DMS153 treated with DMSO at 0.1 percent for 48 hours (cell line): ENCODE results near the gene HOXA5.

Experiments used
- DNase-seq: peaks from one replicate; lab custom pipeline; 2025; ENCODE audit not compliant: unreplicated experiment; lab: John Stamatoyannopoulos, UW

Gene HOXA5

GRCh38 chr7:27182861-27183681 lies 39.6 kb upstream of the HOXA5 start:
- DNase-seq, result no peak

- DNase-seq, result no peak
Observed at GRCh38 chr7:27182285-27182841, 38.9 kb upstream of the HOXA5 start.

GRCh38 chr7:27181795-27182275 lies 38.4 kb upstream of the HOXA5 start:
- DNase-seq, result no peak

GRCh38 chr7:27180431-27181420 lies 37.2 kb upstream of the HOXA5 start:
- DNase-seq, result no peak

GRCh38 chr7:27179503-27180430 lies 36.3 kb upstream of the HOXA5 start:
- DNase-seq, result peak; percentile 41

GRCh38 chr7:27179030-27179429 lies 35.5 kb upstream of the HOXA5 start:
- DNase-seq, result no peak

GRCh38 chr7:27178366-27178765 lies 34.9 kb upstream of the HOXA5 start:
- no peak for DNase-seq

- no peak for DNase-seq
Observed at GRCh38 chr7:27177795-27178320, 34.4 kb upstream of the HOXA5 start.

GRCh38 chr7:27176962-27177794 lies 33.7 kb upstream of the HOXA5 start:
- DNase-seq, result no peak

GRCh38 chr7:27176524-27176845 lies 33.0 kb upstream of the HOXA5 start:
- DNase-seq, result no peak

- DNase-seq, result no peak
Observed at GRCh38 chr7:27175626-27176523, 32.4 kb upstream of the HOXA5 start.

- no peak for DNase-seq
Observed at GRCh38 chr7:27174874-27175625, 31.6 kb upstream of the HOXA5 start.

- DNase-seq, result no peak
Observed at GRCh38 chr7:27173956-27174873, 30.7 kb upstream of the HOXA5 start, which contains the start of gene HOXA10. TSS of gene HOXA10 (minus strand) at chr7:27174320. CDS start at chr7:27174306, 14 bp downstream.

- peak; percentile 59 for DNase-seq
Observed at GRCh38 chr7:27173511-27173955, 30.1 kb upstream of the HOXA5 start.

- DNase-seq, result peak; percentile 59
Observed at GRCh38 chr7:27172823-27173510, 29.5 kb upstream of the HOXA5 start.

- DNase-seq, result no peak
Observed at GRCh38 chr7:27172315-27172774, 28.9 kb upstream of the HOXA5 start.
